Hepatocyte (in vitro differentiated cells): ENCODE measurements around the gene CEACAM21. TPM values are rescaled to one million over a fixed set of nuclear protein-coding genes. Genes with fewer than 3 reads are reported as not detected.

Experiments used
- DNase-seq: peaks from one replicate; pipeline ENCODE4 v3.0.0-alpha.2; 2016; ENCODE audit warnings: low spot score
- H2AFZ ChIP-seq: fragments of 200-600 bp; sonication (generic); 2 replicates; pipeline ENCODE4 v1.6.0; 2016; ENCODE audit warnings: antibody characterized with exemption, mild to moderate bottlenecking
- H3K27ac ChIP-seq: fragments of 200-600 bp; sonication (generic); 2 replicates; pipeline ENCODE4 v1.5.1; 2016; ENCODE audit warnings: mild to moderate bottlenecking
- H3K27me3 ChIP-seq: fragments of 200-600 bp; sonication (generic); 2 replicates; pipeline ENCODE4 v1.6.1; 2016
- H3K36me3 ChIP-seq: fragments of 200-600 bp; sonication (generic); replicated peaks from 2 replicates; pipeline ENCODE4 v1.5.1; 2016; ENCODE audit warnings: low read depth; ENCODE audit not compliant: insufficient read depth
- H3K4me1 ChIP-seq: fragments of 200-600 bp; sonication (generic); 2 replicates; pipeline ENCODE4 v1.5.1; 2016; ENCODE audit warnings: mild to moderate bottlenecking, moderate library complexity; ENCODE audit not compliant: insufficient read depth
- H3K4me2 ChIP-seq: fragments of 200-600 bp; sonication (generic); 2 replicates; pipeline ENCODE4 v1.6.0; 2016
- H3K4me3 ChIP-seq: fragments of 200-600 bp; sonication (generic); 2 replicates; pipeline ENCODE4 v1.5.1; 2016; ENCODE audit warnings: mild to moderate bottlenecking
- H3K79me2 ChIP-seq: fragments of 200-600 bp; sonication (generic); 2 replicates; pipeline ENCODE4 v1.6.0; 2017; ENCODE audit warnings: mild to moderate bottlenecking
- H3K9me2 ChIP-seq: fragments of 200-600 bp; sonication (generic); replicated peaks from 2 replicates; pipeline ENCODE4 v1.6.0; 2017; ENCODE audit warnings: mild to moderate bottlenecking; ENCODE audit not compliant: insufficient read depth
- H3K9me3 ChIP-seq: fragments of 200-600 bp; sonication (generic); 2 replicates; pipeline ENCODE4 v1.5.1; 2016; ENCODE audit warnings: low read depth, mild to moderate bottlenecking
- H4K20me1 ChIP-seq: fragments of 200-600 bp; sonication (generic); 2 replicates; pipeline ENCODE4 v1.6.0; 2016; ENCODE audit warnings: mild to moderate bottlenecking; ENCODE audit not compliant: insufficient read depth, poor library complexity, severe bottlenecking
- EZH2 ChIP-seq: fragments of 200-600 bp; sonication (generic); IDR thresholded peaks from 2 replicates; pipeline ENCODE4 v1.6.1; 2016; ENCODE audit warnings: antibody characterized with exemption, mild to moderate bottlenecking, borderline replicate concordance
- EZH2phosphoT487 ChIP-seq: fragments of 200-600 bp; sonication (generic); IDR thresholded peaks from one replicate; pipeline ENCODE4 v1.6.1; 2018; ENCODE audit warnings: antibody characterized with exemption, mild to moderate bottlenecking, low read depth, moderate library complexity; ENCODE audit not compliant: unreplicated experiment, severe bottlenecking
- WGBS: methylation state at CpG from one replicate; pipeline ENCODE4 v1.1.6; 2016; ENCODE audit warnings: low lambda C conversion rate; ENCODE audit errors: missing lambda C conversion rate; 5-methylcytosine and 5-hydroxymethylcytosine counted together
- polyA plus RNA-seq: library from polyadenylated mRNA; unstranded; fragments of >200 nt; fragmentation: Nextera tagmentation; extraction: Ambion mirVana; gene quantifications from 2 replicates; pipeline ENCODE4 v1.2.1, GENCODE V29; 2016
- total RNA-seq: library from RNA; depleted of rRNA; stranded (reverse); fragments of >200 nt; gene quantifications from 2 replicates; pipeline ENCODE4 v1.2.3, GENCODE V29; 2014
- TF ChIP-seq, protein P1 (sequence below): fragments of 200-600 bp; sonication (generic); IDR thresholded peaks from 2 replicates; pipeline ENCODE4 v1.5.1; 2016; ENCODE audit warnings: antibody characterized with exemption, mild to moderate bottlenecking; ENCODE audit not compliant: poor library complexity

The CEACAM21 gene
- total and polyA plus RNA-seq, 2 experiments from 2014 or later: 0.33 TPM; not detected in 1

GRCh38 chr19:41587101-41587837 lies 11.3 kb downstream of the CEACAM21 start:
- no peaks in the 10 kb centered on the region for H4K20me1 ChIP-seq
- no peaks in the 10 kb centered on the region for H3K27me3 ChIP-seq
- no peaks in the 10 kb centered on the region for H3K36me3 ChIP-seq
- DNase-seq: no peak
- TF ChIP-seq EZH2phosphoT487 (no peak), EZH2 (no peak)
- TF ChIP-seq, protein P1, sequence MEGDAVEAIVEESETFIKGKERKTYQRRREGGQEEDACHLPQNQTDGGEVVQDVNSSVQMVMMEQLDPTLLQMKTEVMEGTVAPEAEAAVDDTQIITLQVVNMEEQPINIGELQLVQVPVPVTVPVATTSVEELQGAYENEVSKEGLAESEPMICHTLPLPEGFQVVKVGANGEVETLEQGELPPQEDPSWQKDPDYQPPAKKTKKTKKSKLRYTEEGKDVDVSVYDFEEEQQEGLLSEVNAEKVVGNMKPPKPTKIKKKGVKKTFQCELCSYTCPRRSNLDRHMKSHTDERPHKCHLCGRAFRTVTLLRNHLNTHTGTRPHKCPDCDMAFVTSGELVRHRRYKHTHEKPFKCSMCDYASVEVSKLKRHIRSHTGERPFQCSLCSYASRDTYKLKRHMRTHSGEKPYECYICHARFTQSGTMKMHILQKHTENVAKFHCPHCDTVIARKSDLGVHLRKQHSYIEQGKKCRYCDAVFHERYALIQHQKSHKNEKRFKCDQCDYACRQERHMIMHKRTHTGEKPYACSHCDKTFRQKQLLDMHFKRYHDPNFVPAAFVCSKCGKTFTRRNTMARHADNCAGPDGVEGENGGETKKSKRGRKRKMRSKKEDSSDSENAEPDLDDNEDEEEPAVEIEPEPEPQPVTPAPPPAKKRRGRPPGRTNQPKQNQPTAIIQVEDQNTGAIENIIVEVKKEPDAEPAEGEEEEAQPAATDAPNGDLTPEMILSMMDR: no peak
- H3K79me2 ChIP-seq: no peaks in the 10 kb centered on the region
- no peaks in the 10 kb centered on the region for H3K9me2 ChIP-seq
- no peaks in the 10 kb centered on the region for H3K9me3 ChIP-seq
- H2AFZ ChIP-seq: no peak overlapping the region
- H3K27ac ChIP-seq: no peak overlapping the region
- no peak overlapping the region for H3K4me3 ChIP-seq
- WGBS: 56% methylated on average over 9 of the region's 9 CpGs
- H3K4me1 ChIP-seq: no peaks in the 10 kb centered on the region
- no peak overlapping the region for H3K4me2 ChIP-seq

GRCh38 chr19:41587838-41588210 lies 11.9 kb downstream of the CEACAM21 start:
- H3K79me2 ChIP-seq: no peaks in the 10 kb centered on the region
- H3K27ac ChIP-seq: no peak overlapping the region
- no peak overlapping the region for H2AFZ ChIP-seq
- whole genome bisulfite sequencing: 42% methylated on average over 4 of the region's 4 CpGs
- no peak overlapping the region for H3K4me2 ChIP-seq
- no peak for DNase-seq
- no peaks in the 10 kb centered on the region for H3K36me3 ChIP-seq
- no peaks in the 10 kb centered on the region for H3K4me1 ChIP-seq
- H3K27me3 ChIP-seq: no peaks in the 10 kb centered on the region
- no peaks in the 10 kb centered on the region for H4K20me1 ChIP-seq
- no peaks in the 10 kb centered on the region for H3K9me2 ChIP-seq
- TF ChIP-seq, protein P1: no peak
- no peak for TF ChIP-seq EZH2phosphoT487
- TF ChIP-seq EZH2: no peak
- no peak overlapping the region for H3K4me3 ChIP-seq
- H3K9me3 ChIP-seq: no peaks in the 10 kb centered on the region

DNA sequence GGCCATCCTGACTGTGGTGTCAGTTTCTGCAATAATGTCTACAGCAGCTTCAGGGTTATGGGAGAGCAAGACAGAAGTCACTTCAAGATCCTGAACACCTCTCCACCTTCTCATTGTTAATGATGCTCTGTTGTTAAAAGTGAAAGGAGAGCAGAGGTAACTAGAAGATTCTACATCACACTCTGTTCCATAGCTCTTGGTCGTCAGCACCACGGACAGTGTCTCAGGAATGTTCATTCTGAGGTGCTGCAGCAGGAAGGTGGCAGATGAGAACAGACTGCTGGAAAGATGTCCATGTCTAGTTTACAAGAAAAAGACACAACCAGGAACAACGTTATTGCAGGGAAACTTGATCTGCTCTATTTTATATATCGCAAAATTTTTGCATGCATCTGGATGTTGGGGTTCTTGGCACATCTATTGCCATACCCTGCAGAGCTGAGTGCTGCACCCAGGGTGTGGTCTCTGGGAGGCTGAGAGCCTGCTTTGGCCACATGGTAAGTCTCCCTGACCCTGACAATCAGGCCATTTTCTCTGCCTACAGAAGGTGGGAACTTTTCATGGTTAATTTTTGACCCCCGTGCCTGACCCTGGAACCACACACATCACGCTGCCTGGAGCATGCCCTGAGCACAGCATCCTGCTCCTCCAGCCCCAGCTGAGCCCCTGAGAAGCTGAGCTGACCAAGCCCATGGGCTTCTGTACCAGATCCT lies 12.7 kb downstream of the CEACAM21 start:
- H4K20me1 ChIP-seq: no peaks in the 10 kb centered on the region
- H3K9me2 ChIP-seq: no peaks in the 10 kb centered on the region
- H3K79me2 ChIP-seq: no peaks in the 10 kb centered on the region
- H3K9me3 ChIP-seq: no peaks in the 10 kb centered on the region
- WGBS: 52% methylated on average over 6 of the region's 6 CpGs
- peak; percentile 47 for DNase-seq
- H3K27ac ChIP-seq: no peak overlapping the region
- H3K36me3 ChIP-seq: no peaks in the 10 kb centered on the region
- H3K4me3 ChIP-seq: no peak overlapping the region
- H2AFZ ChIP-seq: no peak overlapping the region
- no peak overlapping the region for H3K4me2 ChIP-seq
- TF ChIP-seq EZH2phosphoT487 (no peak), EZH2 (no peak)
- TF ChIP-seq, protein P1: no peak
- no peaks in the 10 kb centered on the region for H3K27me3 ChIP-seq
- H3K4me1 ChIP-seq: no peaks in the 10 kb centered on the region
